Stimulated activated CD4-positive, alpha-beta T cell treated with anti-CD3 and anti-CD28 coated beads, Interleukin-12 subunit alpha, Interleukin-12 subunit beta, amount 100 ng/mL, for 48 hours (primary cell): ENCODE results near the gene CNP.
"Not testable (repeated sequence)": the region's sequence is repeated elsewhere in the genome, so short reads cannot be mapped to it uniquely, and the experiment has no call there.

ENCODE experiments used
- DNase-seq, 3 donors: peaks; one replicate each; pipeline ENCODE4 v3.0.0-alpha.2; 2020; ENCODE audit warnings: low read depth in 2 of 3, low spot score in 1 of 3

Gene CNP

DNA sequence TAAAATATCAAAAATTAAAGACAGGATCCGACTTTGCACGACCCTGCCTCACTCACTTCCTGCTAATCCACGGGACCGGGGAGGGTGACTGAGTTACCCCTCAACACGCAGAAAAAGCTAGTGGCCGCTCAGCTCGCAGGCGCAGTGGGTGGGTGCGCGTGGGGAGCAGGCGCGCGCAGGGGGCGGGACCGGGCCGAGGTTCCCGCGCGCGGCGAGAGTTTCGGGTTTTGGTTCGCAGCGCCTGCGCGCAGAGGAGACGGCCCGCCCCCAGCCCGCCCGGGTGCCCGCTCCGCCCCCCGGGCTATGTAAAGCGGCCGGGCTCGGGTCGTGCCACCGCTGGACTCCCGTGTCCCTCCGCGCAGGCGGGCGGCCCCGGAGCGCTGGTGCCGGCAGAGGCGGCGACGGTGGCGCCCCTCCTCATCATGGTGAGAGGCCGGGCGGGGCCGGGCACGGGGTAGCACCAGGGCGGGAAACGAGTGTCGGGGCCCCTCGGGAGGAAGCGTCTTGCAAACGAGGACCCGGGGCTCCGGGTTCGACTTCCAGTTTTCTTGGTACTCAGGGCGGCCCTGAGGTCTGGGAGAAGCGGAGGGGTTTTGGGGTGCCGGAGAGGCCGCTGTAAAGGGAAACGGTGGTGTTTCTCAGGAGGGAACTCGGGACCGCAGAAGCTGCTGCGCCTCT lies at the start of gene CNP:
Gene CNP (plus strand): TSS at position 333 of the 678 bp plus-strand sequence. CDS start 90 bp downstream, at position 423.
- DNase-seq, result peak; percentile 81 to 88 (median 81)

DNA sequence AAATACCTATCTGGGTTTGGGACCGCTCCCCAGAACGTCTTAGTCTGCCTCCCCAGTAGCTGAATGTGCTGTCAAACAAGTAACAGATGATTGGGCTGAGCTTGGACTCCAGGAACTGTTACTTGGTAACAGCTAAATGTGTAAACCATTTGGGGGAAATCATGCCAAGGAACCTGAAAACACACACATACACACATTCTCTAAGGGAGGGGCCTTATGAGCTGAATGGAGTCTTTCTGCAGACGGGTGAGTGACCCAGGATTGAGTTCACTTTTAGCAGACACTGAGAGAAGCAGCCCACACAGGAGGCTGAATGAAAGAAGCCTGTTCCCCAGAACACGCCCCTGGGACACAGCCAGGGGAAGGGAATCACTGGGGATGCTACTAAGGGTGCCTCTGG lies 49.4 kb upstream of the CNP start:
- DNase-seq, result no peak

DNA sequence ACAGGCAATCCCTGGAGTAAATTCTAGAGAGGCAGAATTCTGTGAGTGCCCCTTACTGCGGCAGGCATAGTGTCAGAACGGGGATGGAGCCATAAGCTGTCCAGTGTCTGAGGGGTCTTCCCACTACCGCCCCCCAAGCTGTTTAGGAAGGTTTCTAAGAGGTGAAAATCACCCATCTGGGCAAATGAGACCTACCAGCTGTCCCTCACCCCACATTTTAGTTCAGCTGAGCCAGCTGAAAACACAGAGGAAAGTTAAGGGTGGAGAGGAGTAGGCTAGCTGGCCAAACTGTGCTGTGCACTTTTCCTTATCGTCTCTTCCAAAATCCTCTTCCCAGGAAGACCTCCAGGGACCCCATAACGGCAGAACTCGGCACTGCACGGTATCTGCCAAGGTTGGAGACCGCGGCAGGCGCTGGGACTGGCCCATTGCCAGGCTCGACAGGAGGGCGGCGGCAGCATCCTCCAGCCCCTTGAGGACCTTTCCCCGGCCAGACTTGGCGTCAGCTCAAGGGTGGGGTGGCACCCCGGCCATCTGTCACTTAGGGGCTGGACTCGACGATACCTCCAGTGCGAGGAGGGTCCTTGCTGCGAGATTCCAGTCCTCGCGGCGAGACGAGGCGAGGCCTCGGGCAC lies 48.8 kb upstream of the CNP start:
- peak in 1 of 3 donors; percentile 26 for DNase-seq

DNA sequence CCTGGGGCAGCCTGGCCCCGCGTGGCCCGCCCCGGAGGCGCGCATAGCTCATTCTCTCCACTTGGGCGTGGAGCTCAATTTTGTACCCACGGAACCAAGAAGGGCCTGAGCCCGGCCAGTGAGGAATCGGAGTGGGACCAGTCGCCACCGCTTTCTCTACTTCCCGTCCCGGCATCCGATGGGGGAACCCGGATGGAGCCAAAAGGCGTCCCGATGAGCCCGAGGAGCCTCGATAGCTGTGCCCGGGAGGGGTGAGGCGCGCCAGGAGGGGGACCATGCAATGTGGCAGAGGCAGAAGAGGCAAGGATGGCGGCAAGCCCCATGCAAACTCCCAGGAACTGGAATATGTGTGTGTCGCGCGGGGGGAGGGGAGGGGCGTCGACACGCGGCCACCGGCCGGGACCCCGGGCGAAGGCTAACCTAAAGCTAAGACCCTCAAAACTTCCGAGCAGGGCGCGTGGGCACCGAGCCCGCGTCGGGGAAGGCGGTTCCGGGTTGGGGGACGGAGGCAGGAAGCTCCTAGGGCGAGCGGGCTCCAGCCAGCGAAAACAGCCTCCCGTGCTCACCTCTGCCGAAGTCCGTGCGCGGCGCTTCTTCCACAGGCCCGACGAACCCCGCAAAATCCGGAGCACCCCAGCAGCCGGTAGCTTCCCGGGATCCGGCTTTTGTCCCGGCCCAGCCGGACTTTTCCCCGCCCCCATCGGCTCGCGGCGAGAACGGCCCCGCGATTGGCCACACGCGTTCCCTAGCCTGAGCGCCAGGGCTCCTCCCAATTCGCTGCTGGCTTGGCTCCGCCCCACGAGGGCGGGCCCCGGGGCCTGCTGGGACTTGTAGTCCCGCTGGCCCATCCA lies 48.1 kb upstream of the CNP start, which contains the start of gene ACLY:
Gene ACLY (minus strand): TSS at position 638 of the 851 bp plus-strand sequence. CDS start 5,078 bp downstream, outside the sequence.
- DNase-seq, result peak; percentile 93 to 97 (median 93)

DNA sequence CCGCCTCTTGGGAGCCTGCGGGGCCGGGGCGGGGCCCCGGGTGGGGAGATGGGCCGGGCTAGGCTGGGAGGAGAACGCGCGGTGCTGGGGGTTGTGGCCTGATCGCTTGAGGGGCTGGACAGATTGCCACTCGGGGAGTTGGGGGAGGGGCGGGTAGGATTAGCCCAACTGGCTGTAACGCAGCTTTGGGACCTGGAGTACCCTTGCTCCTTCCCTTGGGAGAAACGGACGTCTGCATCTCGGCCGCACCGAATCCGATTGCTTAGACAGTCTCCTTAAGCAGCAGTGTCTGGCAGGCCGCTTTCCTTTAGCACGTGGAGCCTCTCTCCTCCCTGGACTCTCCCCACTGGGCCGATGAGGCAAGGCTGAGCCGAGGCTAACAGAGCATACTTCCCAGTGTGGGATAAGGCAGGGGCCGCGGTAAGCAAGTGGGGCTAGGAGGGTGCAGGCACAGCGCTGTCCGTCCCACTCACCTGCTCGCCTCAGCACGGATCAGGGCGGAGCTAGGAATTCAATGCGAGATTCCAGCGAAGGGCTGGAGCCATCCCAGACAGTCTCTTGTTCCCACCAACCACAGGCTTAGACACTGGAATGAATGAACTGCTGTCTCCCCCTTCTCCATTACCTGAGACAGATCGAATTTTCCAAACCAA lies 47.3 kb upstream of the CNP start:
- no peak for DNase-seq

DNA sequence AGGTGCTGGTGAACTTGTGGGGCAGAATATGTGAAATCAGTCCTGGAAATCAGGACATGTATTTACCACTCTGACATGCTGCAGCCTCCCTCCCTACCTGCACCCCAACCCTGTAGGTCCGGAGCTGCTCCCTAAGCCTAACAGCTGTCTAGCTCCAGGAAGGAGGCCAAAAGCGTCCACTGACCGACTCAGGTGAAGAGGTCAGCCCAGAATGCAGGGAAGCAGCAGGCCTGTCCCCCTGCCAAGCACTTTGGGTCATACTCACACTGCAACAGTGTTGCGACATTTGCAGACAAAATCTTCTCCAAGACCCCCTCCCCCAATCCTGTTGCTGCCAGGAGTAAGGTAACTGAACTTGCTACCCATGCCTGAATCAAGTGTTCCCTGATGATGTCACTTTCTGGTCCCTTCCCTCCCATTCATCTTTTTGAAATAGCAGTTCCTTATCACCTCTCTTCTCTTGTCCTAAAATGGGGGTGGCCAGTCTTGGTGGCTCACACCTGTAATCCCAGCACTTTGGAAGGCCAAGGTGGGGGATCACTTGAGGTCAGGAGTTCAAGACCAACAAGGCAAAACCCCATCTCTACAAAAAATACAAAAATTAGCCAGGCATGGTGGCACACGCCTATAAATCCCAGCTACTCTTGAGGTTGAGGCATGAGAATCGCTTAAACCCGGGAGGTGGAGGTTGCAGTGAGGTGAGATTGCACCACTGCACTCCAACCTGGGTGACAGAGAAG lies 46.6 kb upstream of the CNP start:
- no peak for DNase-seq

DNA sequence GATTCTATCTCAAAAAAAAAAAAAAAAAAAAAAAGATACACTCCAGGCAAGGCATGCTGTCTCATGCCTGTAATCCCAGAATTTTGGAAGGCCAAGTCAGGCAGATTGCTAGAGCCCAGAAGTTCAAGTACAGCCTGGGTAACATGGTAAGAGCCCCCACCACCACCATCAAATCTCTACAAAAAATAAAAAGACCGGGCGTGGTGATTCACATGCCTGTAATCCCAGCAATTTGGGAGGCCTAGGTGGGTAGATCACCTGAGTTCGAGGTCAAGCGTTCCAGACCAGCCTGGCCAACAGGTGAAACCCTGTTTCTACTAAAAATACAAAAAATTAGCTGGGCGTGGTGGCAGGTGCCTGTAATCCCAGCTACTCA lies 46.0 kb upstream of the CNP start:
- no peak for DNase-seq

DNA sequence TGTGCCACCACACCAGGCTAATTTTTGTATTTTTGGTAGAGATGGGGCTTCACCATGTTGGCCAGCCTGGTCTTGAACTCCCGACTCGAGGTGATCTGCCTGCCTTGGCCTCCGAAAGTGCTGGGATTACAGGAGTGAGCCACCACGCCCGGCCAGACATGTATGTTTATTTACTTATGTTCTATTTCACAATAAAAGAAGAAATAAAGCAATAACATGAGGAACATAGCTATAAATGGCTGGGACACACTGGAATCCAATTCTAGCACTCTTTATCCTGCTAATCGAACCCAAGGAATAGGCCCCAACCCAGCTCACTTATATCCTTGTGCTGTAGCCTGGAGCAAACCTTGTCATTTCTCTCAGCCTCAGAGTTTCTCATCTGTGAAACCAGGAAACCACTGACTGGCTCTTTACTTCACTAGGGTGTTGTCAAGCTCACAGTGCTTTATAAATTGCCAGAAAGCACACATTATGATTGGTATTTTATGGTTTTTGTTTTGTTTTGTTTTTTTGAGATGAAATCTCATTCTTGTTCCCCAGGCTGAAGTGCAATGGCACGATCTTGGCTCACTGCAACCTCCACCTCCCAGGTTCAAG lies 40.5 kb upstream of the CNP start:
- no peak for DNase-seq

DNA sequence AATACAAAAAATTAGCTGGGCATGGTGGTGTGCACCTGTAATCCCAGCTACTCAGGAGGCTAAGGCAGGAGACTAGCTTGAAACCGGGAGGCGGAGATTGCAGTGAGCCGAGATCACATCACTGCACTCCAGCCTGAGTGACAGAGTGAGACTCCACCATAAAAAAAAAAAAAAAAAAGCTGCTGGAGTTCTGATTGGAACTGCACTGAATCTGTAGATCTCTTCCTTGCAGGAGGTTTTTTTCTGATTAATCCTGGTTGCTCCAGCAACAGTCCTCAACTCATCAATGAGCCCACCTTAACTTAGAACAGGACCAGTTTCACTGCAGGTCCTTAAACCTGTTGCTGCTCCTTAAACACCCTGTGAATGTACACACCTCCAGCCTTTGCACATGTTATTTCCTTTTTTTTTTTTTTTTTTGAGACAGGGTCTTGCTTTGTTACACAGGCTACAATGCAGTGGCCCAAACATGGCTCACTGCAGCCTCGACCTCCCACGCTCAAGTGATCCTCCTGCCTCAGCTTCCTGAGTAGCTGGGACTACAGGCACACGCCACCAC lies 37.8 kb upstream of the CNP start:
- peak in 1 of 3 donors; percentile 8 for DNase-seq

DNA sequence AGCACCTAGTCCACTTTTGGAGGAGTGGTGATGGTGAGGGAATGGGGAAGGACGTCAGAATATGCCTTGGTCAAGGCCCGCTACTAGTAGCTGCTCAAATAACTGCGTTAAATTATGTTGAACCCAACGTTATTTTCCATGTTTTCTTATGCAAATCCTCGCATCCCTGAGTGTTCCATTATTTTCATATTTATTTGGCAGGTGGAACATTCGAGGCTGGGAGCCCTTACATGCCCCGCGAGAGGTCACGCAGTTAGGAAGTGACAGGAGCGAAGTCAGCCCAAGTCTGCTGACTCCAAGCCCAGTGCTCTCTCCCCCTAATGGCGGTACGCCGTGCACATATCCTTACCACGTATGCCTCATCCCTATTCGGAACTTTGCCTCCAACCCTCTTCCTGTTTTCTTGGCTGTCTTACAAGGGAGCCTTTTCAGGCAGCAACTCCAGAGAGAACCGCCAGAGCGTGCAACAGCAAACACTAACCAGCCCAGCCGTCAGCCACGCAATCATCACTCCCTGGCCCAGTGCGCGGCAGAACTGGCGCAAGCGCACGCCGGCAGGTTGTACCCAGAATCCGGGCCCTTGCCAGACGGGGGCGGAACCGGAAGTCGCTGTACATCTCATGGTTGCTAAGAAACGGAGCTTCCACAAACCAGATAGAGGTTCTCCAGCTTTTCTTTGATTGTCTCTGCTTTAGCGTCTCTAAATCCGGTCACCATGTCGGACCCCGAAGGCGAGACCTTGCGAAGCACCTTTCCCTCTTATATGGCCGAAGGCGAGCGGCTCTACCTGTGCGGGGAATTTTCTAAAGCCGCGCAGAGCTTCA lies 36.4 kb upstream of the CNP start, which contains the start of gene ODAD4:
Gene ODAD4 (plus strand): TSS at position 609 of the 824 bp plus-strand sequence. CDS start 107 bp downstream, at position 716.
- DNase-seq, result peak; percentile 91 to 96 (median 94)

DNA sequence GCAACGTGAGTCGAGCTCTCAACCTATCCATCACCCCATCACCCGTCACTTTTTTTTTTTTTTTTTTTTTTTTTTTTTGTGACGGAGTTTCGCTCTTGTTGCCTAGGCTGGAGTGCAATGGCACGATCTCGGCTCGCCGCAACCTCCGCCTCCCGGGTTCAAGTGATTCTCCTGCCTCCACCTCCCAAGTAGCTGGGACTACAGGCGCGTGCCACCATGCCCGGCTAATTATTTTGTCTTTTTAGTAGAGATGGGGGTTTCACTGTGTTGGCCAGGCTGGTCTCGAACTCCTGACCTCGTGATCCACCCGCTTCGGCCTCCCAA lies 35.8 kb upstream of the CNP start:
- DNase-seq, result not testable (repeated sequence)

DNA sequence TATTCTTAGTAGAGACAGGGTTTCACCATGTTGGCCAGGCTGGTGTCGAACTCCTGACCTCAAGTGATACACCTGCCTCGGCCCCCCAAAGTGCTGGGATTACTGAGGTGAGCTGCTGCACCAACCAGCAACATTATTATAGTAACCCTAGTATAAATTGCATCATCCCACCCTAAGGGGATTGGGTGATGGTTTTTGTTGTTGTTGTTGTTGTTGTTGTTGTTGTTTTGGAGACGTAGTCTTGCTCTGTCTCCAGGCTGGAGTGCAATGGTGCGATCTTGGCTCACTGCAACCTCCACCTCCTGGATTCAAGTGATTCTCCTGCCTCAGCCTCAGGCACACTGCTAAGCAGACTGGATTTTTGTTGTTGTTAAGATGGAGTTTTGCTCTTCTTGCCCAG lies 34.9 kb upstream of the CNP start:
- DNase-seq, result not testable (repeated sequence)

DNA sequence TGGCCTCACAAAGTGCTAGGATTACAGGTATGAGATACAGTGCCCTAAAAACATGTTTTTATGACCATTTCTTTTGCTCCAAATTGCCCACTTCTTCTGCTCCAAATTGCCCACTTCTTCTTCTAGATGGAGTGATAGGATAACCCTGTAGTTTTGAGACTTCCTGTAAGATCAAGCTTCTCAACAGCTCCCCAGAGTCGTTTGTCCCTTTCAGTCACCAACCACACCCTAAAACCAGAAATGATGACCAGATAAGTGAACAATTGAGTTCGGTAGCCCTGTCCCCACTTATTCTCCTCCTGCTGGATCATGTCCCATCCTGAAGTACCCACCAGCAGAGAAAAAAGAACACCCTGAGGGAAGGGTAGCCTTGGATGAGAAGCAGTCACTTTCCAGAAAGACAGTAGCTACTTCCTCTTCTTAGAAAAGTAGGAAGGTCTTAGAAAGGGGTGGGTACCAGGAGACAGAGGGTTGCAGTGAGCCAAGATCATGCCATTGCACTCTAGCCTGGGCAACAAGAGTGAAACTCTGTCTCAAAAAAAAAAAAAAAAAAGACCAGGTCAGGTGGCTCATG lies 33.7 kb upstream of the CNP start:
- no peak for DNase-seq

DNA sequence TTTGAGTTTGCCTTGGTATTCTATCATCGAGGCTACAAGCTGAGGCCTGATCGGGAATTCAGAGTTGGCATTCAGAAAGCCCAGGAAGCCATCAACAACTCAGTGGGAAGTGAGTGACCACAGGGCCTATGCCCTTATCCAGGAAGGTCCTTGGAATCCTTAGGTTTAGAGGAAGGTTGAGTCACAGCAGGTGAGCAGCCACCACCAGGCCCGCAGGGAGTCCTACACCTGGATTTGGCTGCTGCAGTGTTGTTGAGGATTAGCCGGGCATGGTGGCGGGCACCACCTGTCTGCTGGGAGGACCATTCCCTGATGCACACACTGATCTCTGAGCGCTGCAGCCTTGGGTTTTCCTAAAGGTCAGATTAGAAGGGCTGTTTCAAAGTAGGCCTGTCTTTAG lies 31.0 kb upstream of the CNP start:
- no peak for DNase-seq

DNA sequence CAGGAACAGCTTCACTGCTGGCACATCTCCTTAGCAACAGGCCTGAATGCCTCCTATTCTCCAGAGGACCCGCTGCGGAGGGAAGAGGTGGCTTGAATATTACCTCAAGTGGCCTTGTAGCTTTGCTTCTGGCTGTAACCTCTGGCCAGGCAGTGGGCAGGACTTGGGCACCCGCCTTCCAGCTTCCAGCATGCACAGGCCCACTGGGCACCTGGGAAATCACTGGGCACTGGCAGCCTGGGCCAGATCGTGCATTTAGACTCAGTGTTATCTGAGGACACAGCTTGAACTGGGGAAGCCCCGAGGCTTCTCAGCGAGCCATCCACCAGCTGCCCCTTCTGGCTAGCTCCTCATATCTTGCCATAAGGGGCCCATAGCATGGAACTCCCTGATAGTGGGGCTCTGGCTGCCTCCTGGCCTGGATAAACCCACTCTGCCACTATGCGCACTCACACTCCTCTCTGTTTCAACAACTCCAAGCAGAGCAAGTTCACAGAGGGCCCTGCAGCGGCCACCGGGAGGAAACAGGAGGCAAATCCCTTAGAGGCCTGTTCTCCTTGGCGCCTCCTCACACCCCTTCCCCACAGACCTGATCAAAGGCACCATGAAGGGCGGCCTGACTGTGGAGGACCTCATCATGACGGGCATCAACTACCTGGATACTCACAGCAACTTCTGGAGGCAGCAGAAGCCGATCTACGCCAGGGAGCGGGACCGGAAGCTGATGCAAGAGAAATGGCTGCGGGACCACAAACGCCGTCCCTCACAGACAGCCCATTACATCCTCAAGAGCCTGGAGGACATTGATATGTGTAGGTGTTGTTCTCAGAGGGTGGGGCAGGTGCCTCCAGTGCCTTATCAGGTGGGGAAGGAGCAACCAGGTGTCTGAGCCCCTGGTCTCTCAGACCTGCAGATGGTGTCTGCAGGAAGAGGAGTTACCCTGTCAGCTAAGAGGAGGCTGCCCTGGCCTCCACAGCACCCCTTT lies 28.3 kb upstream of the CNP start:
- DNase-seq, result no peak

DNA sequence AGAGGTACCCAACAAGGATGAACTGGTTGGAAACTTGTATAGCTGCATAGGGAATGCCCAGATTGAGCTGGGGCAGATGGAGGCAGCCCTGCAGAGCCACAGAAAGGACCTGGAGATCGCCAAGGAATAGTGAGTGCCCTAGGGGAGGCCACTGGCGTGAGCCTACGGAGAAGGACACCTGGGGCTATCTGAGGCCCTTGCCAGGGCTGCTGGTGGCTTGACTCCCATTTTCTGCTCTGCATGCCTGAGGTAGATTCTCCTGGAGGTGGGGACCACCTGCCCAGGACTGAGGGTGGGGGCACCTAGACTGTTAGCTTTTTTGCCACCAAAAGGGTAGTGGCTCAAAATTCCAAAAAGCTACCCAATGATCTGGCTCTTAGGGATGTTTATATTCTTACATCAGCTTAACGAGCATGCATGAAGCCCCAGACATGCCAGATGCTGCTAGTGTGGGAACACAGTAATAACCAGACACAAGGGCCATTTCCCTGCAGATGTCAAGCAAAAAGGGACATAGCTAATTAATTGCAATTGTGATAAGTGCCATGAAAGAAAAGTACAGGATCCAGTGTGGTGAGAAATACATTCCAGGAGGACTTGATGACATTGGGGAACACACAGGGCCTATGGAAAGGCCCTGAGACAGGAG lies 27.4 kb upstream of the CNP start:
- DNase-seq, result no peak

DNA sequence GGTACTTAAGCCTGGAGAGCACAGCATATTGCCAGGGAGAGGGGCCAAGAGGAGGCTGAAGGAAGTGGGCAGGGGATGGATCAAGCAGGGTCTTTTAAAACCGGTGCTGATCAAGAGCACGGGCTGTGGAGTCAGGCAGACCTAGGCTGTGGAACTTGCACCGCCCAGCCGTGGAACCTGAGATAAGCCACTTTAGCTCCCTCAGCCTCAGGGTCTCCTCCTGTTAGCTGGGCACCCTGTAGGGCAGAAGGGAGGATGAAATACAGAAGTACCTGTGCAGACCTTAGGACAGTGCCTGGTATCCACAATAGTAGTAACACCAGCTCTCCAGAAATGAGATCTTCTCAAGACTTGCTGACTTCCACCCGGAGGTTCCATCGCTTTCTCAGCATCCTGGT lies 26.9 kb upstream of the CNP start:
- no peak for DNase-seq
